Keratinocyte (primary cell): Measurements from ENCODE around the gene TUFT1. TPM values are rescaled to one million over a fixed set of nuclear protein-coding genes. Genes with fewer than 3 reads are reported as not detected.

Experiments
- DNase-seq: peaks from one replicate; pipeline ENCODE4 v3.0.0-alpha.2; 2011; ENCODE audit warnings: low read depth, missing footprints, low spot score
- FAIRE-seq: peaks from 2 replicates; lab custom pipeline; 2011; peaks lifted over from hg19 to GRCh38; lab: Jason Lieb, UNC
- H2AFZ ChIP-seq: 2 replicates; pipeline ENCODE4 v1.6.0; 2012; ENCODE audit warnings: low read length, control low read depth, inconsistent platforms; ENCODE audit not compliant: control insufficient read depth
- H3K27ac ChIP-seq: 2 replicates; pipeline ENCODE4 v1.5.1; 2011; ENCODE audit warnings: low read length; ENCODE audit not compliant: control insufficient read depth, insufficient read depth
- H3K27me3 ChIP-seq: 3 replicates; pipeline ENCODE4 v1.6.0; 2011; ENCODE audit warnings: low read length; ENCODE audit not compliant: control insufficient read depth, insufficient read depth; ENCODE audit errors: extremely low read depth
- H3K36me3 ChIP-seq, 2 experiments: 2 replicates in 1 of 2; 3 replicates in 1 of 2; pipeline ENCODE4 v1.5.1; 2011; ENCODE audit warnings: low read length in 2 of 2, mild to moderate bottlenecking in 1 of 2; ENCODE audit not compliant: control insufficient read depth in 2 of 2, insufficient read depth in 2 of 2; ENCODE audit errors: extremely low read depth in 1 of 2
- H3K4me1 ChIP-seq: 3 replicates; pipeline ENCODE4 v1.5.1; 2011; ENCODE audit warnings: low read length; ENCODE audit not compliant: control insufficient read depth, insufficient read depth; ENCODE audit errors: extremely low read depth
- H3K4me2 ChIP-seq: 3 replicates; pipeline ENCODE4 v1.6.0; 2011; ENCODE audit warnings: low read depth, low read length; ENCODE audit not compliant: control insufficient read depth, insufficient read depth; ENCODE audit errors: extremely low read depth
- H3K4me3 ChIP-seq, 3 experiments: fragments of 200-600 bp in 1 of 3; sonication (generic) in 1 of 3; 2 replicates in 2 of 3; 3 replicates in 1 of 3; pipeline ENCODE4 v1.5.1; 2011 to 2016; ENCODE audit warnings: low read length in 3 of 3, mild to moderate bottlenecking in 3 of 3, control low read depth in 2 of 3, inconsistent platforms in 1 of 3, low read depth in 1 of 3, mixed read lengths in 1 of 3, mixed run types in 1 of 3, moderate library complexity in 1 of 3; ENCODE audit not compliant: control insufficient read depth in 2 of 3, insufficient read depth in 2 of 3; ENCODE audit errors: extremely low read depth in 1 of 3
- H3K79me2 ChIP-seq: 2 replicates; pipeline ENCODE4 v1.6.0; 2012; ENCODE audit warnings: low read length; ENCODE audit not compliant: control insufficient read depth, insufficient read depth
- H3K9ac ChIP-seq: 3 replicates; pipeline ENCODE4 v1.6.0; 2011; ENCODE audit warnings: low read length; ENCODE audit not compliant: control insufficient read depth, insufficient read depth; ENCODE audit errors: extremely low read depth
- H3K9me1 ChIP-seq: 3 replicates; pipeline ENCODE4 v1.6.0; 2011; ENCODE audit warnings: low read length; ENCODE audit not compliant: control insufficient read depth, insufficient read depth; ENCODE audit errors: extremely low read depth
- H3K9me3 ChIP-seq: 2 replicates; pipeline ENCODE4 v1.5.1; 2012; ENCODE audit warnings: low read depth, low read length; ENCODE audit not compliant: control insufficient read depth
- H4K20me1 ChIP-seq: 3 replicates; pipeline ENCODE4 v1.6.0; 2011; ENCODE audit warnings: low read length; ENCODE audit not compliant: control insufficient read depth, insufficient read depth; ENCODE audit errors: extremely low read depth
- CTCF ChIP-seq, 3 experiments: IDR thresholded peaks in 1 of 3; conservative IDR thresholded peaks in 1 of 3; optimal IDR thresholded peaks in 1 of 3; 2 replicates in 2 of 3; 3 replicates in 1 of 3; pipeline versions ENCODE3 to v1.5.1; 2011; ENCODE audit warnings: low read length in 3 of 3, mild to moderate bottlenecking in 3 of 3, moderate library complexity in 2 of 3, control low read depth in 1 of 3, inconsistent platforms in 1 of 3; ENCODE audit not compliant: insufficient read depth in 2 of 3; ENCODE audit errors: extremely low read depth in 1 of 3
- EZH2 ChIP-seq: IDR thresholded peaks from one replicate; pipeline ENCODE4 v1.6.1; 2012; ENCODE audit warnings: inconsistent platforms, mild to moderate bottlenecking, low read length, moderate library complexity
- dilution Hi-C: fragments of 300-500 bp; cut with MboI; formaldehyde crosslinking; loops from one replicate; pipeline ENCODE4 v1.7.0; 2020; ENCODE audit warnings: low sequenced_read_pairs; ENCODE audit not compliant: extremely low pct_ligation_motif_present
- polyA plus RNA-seq, 5 experiments: library from polyadenylated mRNA; depleted of rRNA in 3 of 5; stranded (reverse) in 3 of 5; stranded (forward) in 1 of 5; unstranded in 1 of 5; fragments of >200 nt; gene quantifications; 1 replicate in 1 of 5; 2 replicates in 3 of 5; 3 replicates in 1 of 5; pipeline versions ENCODE4 v1.2.1 to v1.2.3, GENCODE V29; 2011 to 2012; ENCODE audit warnings: missing spikeins in 2 of 5, low read depth in 1 of 5, low replicate concordance in 1 of 5

Gene TUFT1
- polyA plus RNA-seq, 1 donor (not counting 4 experiments of a cell fraction or from before 2014, with no cell fraction given), result 70.0 TPM

GRCh38 chr1:151536499-151536898 lies 3.6 kb upstream of the TUFT1 start:
- Histone ChIP-seq H3K9ac (no peak overlapping the region), H3K27ac (peak overlapping the region; percentile 83), H3K79me2 (peaks cover 12% of the 10 kb centered on the region), H3K9me1 (no peaks in the 10 kb centered on the region), H3K4me3 (no peak overlapping the region), H3K4me2 (peak overlapping the region; percentile 33), H3K4me1 (peaks cover 40% of the 10 kb centered on the region), H3K27me3 (no peaks in the 10 kb centered on the region), H3K9me3 (no peaks in the 10 kb centered on the region), H2AFZ (no peak overlapping the region), H3K36me3 (no peaks in the 10 kb centered on the region), H4K20me1 (peaks cover 2% of the 10 kb centered on the region)
- dilution Hi-C loops, result no loop called here
- TF ChIP-seq CTCF (optimal IDR thresholded peaks at IDR 0.05 in 1 of 3, IDR thresholded peaks at IDR 0.05 in 1 of 3, conservative IDR thresholded peaks at IDR 0.05 in 1 of 3; ENCODE audit: extremely low read depth in 1 of 3, insufficient read depth in 2 of 3, low read length in 3 of 3) (no peak), EZH2 (no peak)
- FAIRE-seq (no peak), DNase-seq (no peak)

- peak; percentile 69 for FAIRE-seq
- no peaks in the 10 kb centered on the region for H3K27me3 ChIP-seq
- H3K9me3 ChIP-seq, result no peaks in the 10 kb centered on the region
- DNase-seq, result peak; percentile 56
- peaks cover 2% of the 10 kb centered on the region for H4K20me1 ChIP-seq
- H3K36me3 ChIP-seq, result peaks cover 0 to 5% of the 10 kb centered on the region in 2 experiments
- H3K4me3 ChIP-seq, result no peak overlapping the region
- peak overlapping the region; percentile 33 for H3K4me2 ChIP-seq
- no peaks in the 10 kb centered on the region for H3K9me1 ChIP-seq
- no peak overlapping the region for H2AFZ ChIP-seq
- peak overlapping the region; percentile 39 for H3K9ac ChIP-seq
- peaks cover 40% of the 10 kb centered on the region for H3K4me1 ChIP-seq
- dilution Hi-C loops, result no loop called here
- TF ChIP-seq CTCF (optimal IDR thresholded peaks at IDR 0.05 in 1 of 3, IDR thresholded peaks at IDR 0.05 in 1 of 3, conservative IDR thresholded peaks at IDR 0.05 in 1 of 3; ENCODE audit: extremely low read depth in 1 of 3, insufficient read depth in 2 of 3, low read length in 3 of 3) (no peak), EZH2 (no peak)
- H3K27ac ChIP-seq, result peak overlapping the region; percentile 83
- H3K79me2 ChIP-seq, result peaks cover 18% of the 10 kb centered on the region
Observed at GRCh38 chr1:151537112-151537511, 3.0 kb upstream of the TUFT1 start.
